ENCODE data around the gene REEP3.

Gene REEP3

DNA sequence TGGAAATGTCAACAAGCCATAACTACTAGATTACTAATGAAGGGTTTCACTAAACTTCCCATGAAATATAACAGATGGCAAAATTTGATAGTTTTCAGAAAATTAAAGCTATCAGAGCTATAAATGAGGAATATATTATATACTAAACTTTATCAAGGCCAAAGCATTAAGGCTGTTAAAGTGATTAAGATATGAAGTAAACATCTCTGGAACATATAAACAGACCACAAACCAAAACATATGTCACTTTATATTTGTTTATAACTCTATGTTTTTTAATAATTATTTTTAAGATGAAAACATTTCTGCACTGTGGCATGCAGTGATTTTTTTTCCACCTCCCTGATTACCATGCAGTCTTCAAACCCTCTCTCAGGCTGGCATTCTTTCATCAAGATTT, 120.2 kb downstream of the REEP3 start:
- Histone ChIP-seq H3K36me3 (ENCODE audit: control insufficient read depth, insufficient read depth, low read length) (no peaks in the 10 kb centered on the region), H3K4me1 (peaks cover 3% of the 10 kb centered on the region), H3K27me3 (ENCODE audit: control insufficient read depth, insufficient read depth, low read length) (no peaks in the 10 kb centered on the region), H3K4me3 (ENCODE audit: low read depth, low read length) (no peak overlapping the region), H3K4me2 (ENCODE audit: low read length) (no peak overlapping the region), H3K27ac (no peak overlapping the region), H2AFZ (no peak overlapping the region), H3K79me2 (no peaks in the 10 kb centered on the region), H3K9me3 (ENCODE audit: control insufficient read depth, low read length) (no peaks in the 10 kb centered on the region), H3K9ac (no peak overlapping the region)
- TF ChIP-seq, protein P1, sequence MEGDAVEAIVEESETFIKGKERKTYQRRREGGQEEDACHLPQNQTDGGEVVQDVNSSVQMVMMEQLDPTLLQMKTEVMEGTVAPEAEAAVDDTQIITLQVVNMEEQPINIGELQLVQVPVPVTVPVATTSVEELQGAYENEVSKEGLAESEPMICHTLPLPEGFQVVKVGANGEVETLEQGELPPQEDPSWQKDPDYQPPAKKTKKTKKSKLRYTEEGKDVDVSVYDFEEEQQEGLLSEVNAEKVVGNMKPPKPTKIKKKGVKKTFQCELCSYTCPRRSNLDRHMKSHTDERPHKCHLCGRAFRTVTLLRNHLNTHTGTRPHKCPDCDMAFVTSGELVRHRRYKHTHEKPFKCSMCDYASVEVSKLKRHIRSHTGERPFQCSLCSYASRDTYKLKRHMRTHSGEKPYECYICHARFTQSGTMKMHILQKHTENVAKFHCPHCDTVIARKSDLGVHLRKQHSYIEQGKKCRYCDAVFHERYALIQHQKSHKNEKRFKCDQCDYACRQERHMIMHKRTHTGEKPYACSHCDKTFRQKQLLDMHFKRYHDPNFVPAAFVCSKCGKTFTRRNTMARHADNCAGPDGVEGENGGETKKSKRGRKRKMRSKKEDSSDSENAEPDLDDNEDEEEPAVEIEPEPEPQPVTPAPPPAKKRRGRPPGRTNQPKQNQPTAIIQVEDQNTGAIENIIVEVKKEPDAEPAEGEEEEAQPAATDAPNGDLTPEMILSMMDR (IDR thresholded peaks at IDR 0.05), result no peak

DNA sequence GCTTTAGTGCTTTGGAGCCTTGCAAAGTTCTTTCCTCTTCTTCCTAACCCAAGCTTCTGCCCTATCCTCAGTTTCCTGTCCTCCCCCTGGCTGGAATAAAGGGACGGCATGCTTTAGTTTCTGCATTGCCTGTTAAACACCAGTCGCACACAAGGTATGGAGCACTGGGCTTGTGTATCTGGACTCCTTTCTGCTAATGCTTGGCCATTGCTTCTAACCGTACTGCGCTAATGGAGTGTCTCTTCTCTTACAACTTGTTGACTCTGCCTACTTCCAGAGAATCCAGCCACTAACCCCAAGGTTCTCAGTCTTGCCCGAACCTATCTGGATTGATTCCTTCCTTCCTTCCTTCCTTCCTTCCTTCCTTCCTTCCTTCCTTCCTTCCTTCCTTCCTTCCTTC, 120.6 kb downstream of the REEP3 start:
- no peak overlapping the region for H3K27ac ChIP-seq

DNA sequence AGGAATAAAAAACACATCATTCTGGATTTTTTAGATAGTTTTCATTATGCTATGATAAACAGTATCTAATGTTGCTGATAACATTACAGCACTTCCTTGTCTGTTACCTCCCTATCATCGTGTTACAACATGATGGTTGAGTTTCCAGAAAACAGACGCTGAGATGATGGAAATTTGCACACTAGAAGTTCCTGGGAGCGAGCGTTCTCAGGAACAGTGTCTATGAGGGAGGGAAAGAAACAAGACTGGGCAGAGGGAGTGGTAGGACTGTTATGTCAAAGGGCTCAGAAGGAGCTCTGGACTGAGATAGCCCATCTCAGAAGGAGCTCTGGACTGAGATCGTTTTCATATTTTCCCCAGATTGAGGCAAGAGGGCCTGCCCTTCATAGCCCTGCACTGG, 121.6 kb downstream of the REEP3 start:
- TF ChIP-seq, protein P1 (IDR thresholded peaks at IDR 0.05), result no peak
- no peak overlapping the region for H3K4me3 ChIP-seq (ENCODE audit: low read depth, low read length)
- H3K9ac ChIP-seq, result no peak overlapping the region
- H3K36me3 ChIP-seq (ENCODE audit: control insufficient read depth, insufficient read depth, low read length), result no peaks in the 10 kb centered on the region
- no peaks in the 10 kb centered on the region for H3K27me3 ChIP-seq (ENCODE audit: control insufficient read depth, insufficient read depth, low read length)
- H3K4me2 ChIP-seq (ENCODE audit: low read length), result no peak overlapping the region
- H3K4me1 ChIP-seq, result peaks cover 3% of the 10 kb centered on the region
- no peaks in the 10 kb centered on the region for H3K9me3 ChIP-seq (ENCODE audit: control insufficient read depth, low read length)
- peak overlapping the region; percentile 63 for H2AFZ ChIP-seq
- peak overlapping the region; percentile 62 for H3K27ac ChIP-seq
- H3K79me2 ChIP-seq, result no peaks in the 10 kb centered on the region

More for the DNA sequence above, 120.6 kb downstream of the REEP3 start:
- H3K9me3 ChIP-seq (ENCODE audit: control insufficient read depth, low read length), result no peaks in the 10 kb centered on the region
- H3K36me3 ChIP-seq (ENCODE audit: control insufficient read depth, insufficient read depth, low read length), result no peaks in the 10 kb centered on the region
- no peaks in the 10 kb centered on the region for H3K79me2 ChIP-seq
- H3K4me3 ChIP-seq (ENCODE audit: low read depth, low read length), result no peak overlapping the region
- H3K4me2 ChIP-seq (ENCODE audit: low read length), result no peak overlapping the region
- TF ChIP-seq, protein P1 (IDR thresholded peaks at IDR 0.05), result no peak
- no peaks in the 10 kb centered on the region for H3K27me3 ChIP-seq (ENCODE audit: control insufficient read depth, insufficient read depth, low read length)
- no peak overlapping the region for H3K9ac ChIP-seq
- H2AFZ ChIP-seq, result no peak overlapping the region
- H3K4me1 ChIP-seq, result peaks cover 3% of the 10 kb centered on the region

DNA sequence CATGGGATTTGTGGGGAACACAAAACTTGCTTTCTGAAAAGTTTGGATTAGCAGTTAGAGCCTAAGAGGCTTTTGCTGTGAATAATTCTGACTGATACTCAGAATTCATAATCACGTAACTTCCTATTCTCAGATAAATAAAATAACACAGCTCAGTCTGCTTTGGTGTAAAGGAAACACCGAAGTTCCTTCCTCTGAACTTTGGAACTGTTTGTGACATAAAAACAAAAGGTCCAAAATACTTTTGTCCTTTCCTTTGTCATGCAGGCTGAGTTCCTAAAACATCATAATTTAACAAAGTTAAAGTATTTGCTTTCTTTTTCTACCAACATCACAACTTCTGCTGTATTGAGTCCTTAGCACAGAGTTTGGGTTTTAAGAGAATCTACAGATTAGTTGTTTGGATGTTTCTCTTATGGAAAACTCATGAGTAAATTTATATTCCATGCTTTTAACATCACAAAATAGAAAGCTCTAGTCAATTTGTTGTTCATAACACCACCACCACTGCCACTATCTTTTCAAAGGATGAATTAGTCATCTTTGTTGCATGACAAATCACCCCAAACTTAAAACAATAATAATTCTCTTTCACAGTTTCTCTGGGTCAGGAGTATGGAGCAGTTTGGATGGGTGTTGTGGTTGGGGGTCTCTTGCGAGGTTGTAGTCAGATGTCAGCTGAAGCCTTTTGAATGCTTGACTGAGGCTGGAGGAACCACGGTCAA, 123.4 kb downstream of the REEP3 start:
- Histone ChIP-seq H3K9me3 (ENCODE audit: control insufficient read depth, low read length) (no peaks in the 10 kb centered on the region), H3K36me3 (ENCODE audit: control insufficient read depth, insufficient read depth, low read length) (no peaks in the 10 kb centered on the region), H3K4me3 (ENCODE audit: low read depth, low read length) (no peak overlapping the region), H3K4me2 (ENCODE audit: low read length) (no peak overlapping the region), H2AFZ (no peak overlapping the region), H3K9ac (no peak overlapping the region), H3K27ac (peak overlapping the region; percentile 63), H3K4me1 (peaks cover 3% of the 10 kb centered on the region), H3K79me2 (no peaks in the 10 kb centered on the region), H3K27me3 (ENCODE audit: control insufficient read depth, insufficient read depth, low read length) (no peaks in the 10 kb centered on the region)
- TF ChIP-seq, protein P1 (IDR thresholded peaks at IDR 0.05), result no peak

DNA sequence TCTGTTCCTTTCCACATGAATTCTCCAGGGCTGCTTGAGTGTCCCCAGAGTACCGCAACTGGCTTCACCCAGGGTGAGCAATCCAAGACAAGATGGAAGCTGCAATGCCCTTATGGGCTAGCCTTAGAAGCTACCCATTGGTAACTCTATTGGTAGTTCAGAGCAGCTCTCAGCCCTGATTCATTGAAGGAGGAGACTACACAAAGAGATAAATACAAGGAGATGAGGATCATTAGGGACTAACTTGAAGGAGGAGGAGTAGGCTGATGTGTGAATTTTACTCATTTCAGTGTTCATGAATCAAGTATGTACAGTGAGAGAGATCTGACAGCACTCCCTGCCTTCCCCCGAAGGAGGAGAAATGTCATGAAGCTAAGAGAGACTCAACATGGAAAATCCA, 124.0 kb downstream of the REEP3 start:
- H3K27ac ChIP-seq, result peak overlapping the region; percentile 63
- H3K4me2 ChIP-seq (ENCODE audit: low read length), result no peak overlapping the region
- H3K9ac ChIP-seq, result no peak overlapping the region
- no peak overlapping the region for H3K4me3 ChIP-seq (ENCODE audit: low read depth, low read length)
- H3K79me2 ChIP-seq, result no peaks in the 10 kb centered on the region
- TF ChIP-seq, protein P1 (IDR thresholded peaks at IDR 0.05), result no peak
- no peaks in the 10 kb centered on the region for H3K9me3 ChIP-seq (ENCODE audit: control insufficient read depth, low read length)
- no peaks in the 10 kb centered on the region for H3K27me3 ChIP-seq (ENCODE audit: control insufficient read depth, insufficient read depth, low read length)
- peaks cover 3% of the 10 kb centered on the region for H3K4me1 ChIP-seq
- no peak overlapping the region for H2AFZ ChIP-seq
- H3K36me3 ChIP-seq (ENCODE audit: control insufficient read depth, insufficient read depth, low read length), result no peaks in the 10 kb centered on the region

Data from parathyroid adenoma (tissue), 2 donors.